Skeletal muscle tissue (tissue), 4 donors: ENCODE results near the gene RAMP1. TPM values are rescaled to one million over a fixed set of nuclear protein-coding genes. Genes with fewer than 3 reads are reported as not detected.

Source experiments
- H3K27ac ChIP-seq: one replicate; pipeline ENCODE4 v1.7.0; 2013; ENCODE audit warnings: mild to moderate bottlenecking, low read depth, low read length, inconsistent platforms
- H3K27me3 ChIP-seq, 3 donors: one replicate each; pipeline ENCODE4 v1.7.0; 2013; ENCODE audit warnings: low read length in 3 of 3; ENCODE audit not compliant: control insufficient read depth in 3 of 3, insufficient read depth in 3 of 3
- H3K36me3 ChIP-seq, 3 donors: one replicate each; pipeline ENCODE4 v1.7.0; 2013; ENCODE audit warnings: low read length in 3 of 3; ENCODE audit not compliant: control insufficient read depth in 3 of 3, insufficient read depth in 3 of 3
- H3K4me1 ChIP-seq, 3 donors: one replicate each; pipeline ENCODE4 v1.7.0; 2013; ENCODE audit warnings: low read length in 3 of 3, mild to moderate bottlenecking in 3 of 3; ENCODE audit not compliant: control insufficient read depth in 3 of 3, insufficient read depth in 3 of 3
- H3K4me3 ChIP-seq, 3 donors: one replicate each; pipeline ENCODE4 v1.7.0; 2013; ENCODE audit warnings: low read length in 3 of 3
- H3K9ac ChIP-seq, 3 donors: one replicate each; pipeline ENCODE4 v1.7.0; 2013; ENCODE audit warnings: low read length in 3 of 3, mild to moderate bottlenecking in 3 of 3, moderate library complexity in 2 of 3, low read depth in 1 of 3
- H3K9me3 ChIP-seq, 3 donors: one replicate each; pipeline ENCODE4 v1.7.0; 2013; ENCODE audit warnings: low read length in 3 of 3; ENCODE audit not compliant: control insufficient read depth in 3 of 3
- total RNA-seq: library from RNA; depleted of rRNA; stranded (reverse); fragments of >200 nt; gene quantifications from one replicate; pipeline ENCODE4 v1.2.3, GENCODE V29; 2014
- donor health status: Osteomylitis.

Gene RAMP1
- total RNA-seq, 1 donor from 2014 or later, result 31.8 TPM

GRCh38 chr2:237900891-237901831, 41.7 kb downstream of the RAMP1 start:
- Histone ChIP-seq H3K27me3 (no peaks in the 10 kb centered on the region), H3K9me3 (no peaks in the 10 kb centered on the region), H3K4me3 (no peak overlapping the region), H3K27ac (peak overlapping the region; percentile 51), H3K36me3 (no peaks in the 10 kb centered on the region), H3K9ac (no peak overlapping the region), H3K4me1 (peaks cover 38 to 74% (median 55%) of the 10 kb centered on the region in 3 donors)

- H3K4me1 ChIP-seq, result peaks cover 28 to 65% (median 46%) of the 10 kb centered on the region in 3 donors
- H3K36me3 ChIP-seq, result no peaks in the 10 kb centered on the region
- no peak overlapping the region for H3K9ac ChIP-seq
- H3K4me3 ChIP-seq, result no peak overlapping the region
- no peaks in the 10 kb centered on the region for H3K9me3 ChIP-seq
- H3K27ac ChIP-seq, result peak overlapping the region; percentile 51
- no peaks in the 10 kb centered on the region for H3K27me3 ChIP-seq
Observed at GRCh38 chr2:237901932-237902850, 42.8 kb downstream of the RAMP1 start.

- H3K36me3 ChIP-seq, result no peaks in the 10 kb centered on the region
- H3K9me3 ChIP-seq, result no peaks in the 10 kb centered on the region
- no peaks in the 10 kb centered on the region for H3K27me3 ChIP-seq
- peak overlapping the region; percentile 4 to 57 (median 23) for H3K4me3 ChIP-seq
- peaks cover 12 to 44% (median 26%) of the 10 kb centered on the region in 3 donors for H3K4me1 ChIP-seq
- H3K27ac ChIP-seq, result peak overlapping the region; percentile 87
- peak overlapping the region; percentile 32 to 81 (median 76) for H3K9ac ChIP-seq
Observed at GRCh38 chr2:237904831-237905599, 45.6 kb downstream of the RAMP1 start.

DNA sequence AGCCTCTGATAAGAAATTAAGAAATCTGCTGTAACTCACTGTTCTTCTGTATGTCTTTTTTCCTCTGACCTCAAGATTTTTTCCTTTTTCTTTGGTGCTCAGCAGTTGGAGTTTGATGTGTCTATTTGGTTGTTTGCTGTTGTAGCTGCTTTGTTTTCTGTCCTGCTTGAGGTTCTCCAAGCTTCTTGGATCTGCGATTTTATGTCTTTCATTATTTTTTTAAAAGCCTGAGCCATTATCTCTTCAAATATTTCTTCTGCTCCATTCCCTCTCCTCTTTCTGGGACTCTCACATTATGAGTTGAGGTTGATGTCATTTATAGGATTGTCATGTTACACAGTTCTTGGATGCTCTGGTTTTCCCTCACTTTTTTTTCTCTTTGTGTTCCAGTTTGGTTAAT, 47.7 kb downstream of the RAMP1 start:
- no peaks in the 10 kb centered on the region for H3K36me3 ChIP-seq
- no peak overlapping the region for H3K27ac ChIP-seq
- no peaks in the 10 kb centered on the region for H3K27me3 ChIP-seq
- peaks cover 12 to 34% (median 24%) of the 10 kb centered on the region in 3 donors for H3K4me1 ChIP-seq
- H3K9me3 ChIP-seq, result no peaks in the 10 kb centered on the region
- H3K4me3 ChIP-seq, result no peak overlapping the region
- H3K9ac ChIP-seq, result no peak overlapping the region

GRCh38 chr2:237909075-237909695, 49.8 kb downstream of the RAMP1 start:
- Histone ChIP-seq H3K27ac (no peak overlapping the region), H3K36me3 (no peaks in the 10 kb centered on the region), H3K9me3 (no peaks in the 10 kb centered on the region), H3K27me3 (no peaks in the 10 kb centered on the region), H3K4me3 (no peak overlapping the region), H3K4me1 (peaks cover 12 to 28% (median 20%) of the 10 kb centered on the region in 3 donors), H3K9ac (no peak overlapping the region)

DNA sequence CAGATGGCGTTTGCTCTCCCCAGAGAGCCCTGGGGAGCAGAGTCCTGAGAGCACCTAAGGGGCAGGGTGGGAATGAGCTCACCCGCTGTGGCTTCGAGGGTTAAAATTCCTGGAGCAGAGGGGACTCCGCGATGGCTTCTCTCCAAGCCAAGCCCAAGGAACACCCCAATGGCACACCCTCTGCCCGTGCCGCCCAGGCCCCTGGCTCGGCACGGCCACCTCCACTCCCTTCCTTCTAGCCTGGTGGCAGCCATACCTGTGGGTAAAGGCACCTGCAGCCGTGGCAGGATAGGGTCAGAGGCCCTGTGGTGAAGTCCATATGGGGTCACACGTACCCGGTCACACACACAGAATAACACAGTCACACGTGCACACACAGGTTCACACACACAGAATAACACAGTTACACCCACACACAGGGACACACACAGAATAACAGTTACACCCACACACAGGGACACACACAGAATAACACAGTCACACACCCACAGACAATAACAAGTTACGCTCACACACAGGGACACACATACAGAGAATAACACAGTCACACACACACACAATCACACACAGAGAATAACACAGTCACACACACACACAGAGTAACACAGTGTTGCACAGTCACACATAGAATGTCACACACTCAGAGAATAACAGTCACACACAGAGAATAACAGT, 50.5 kb downstream of the RAMP1 start:
- H3K36me3 ChIP-seq, result no peaks in the 10 kb centered on the region
- H3K9me3 ChIP-seq, result no peaks in the 10 kb centered on the region
- no peak overlapping the region for H3K9ac ChIP-seq
- no peaks in the 10 kb centered on the region for H3K27me3 ChIP-seq
- peaks cover 6 to 21% (median 12%) of the 10 kb centered on the region in 3 donors for H3K4me1 ChIP-seq
- H3K27ac ChIP-seq, result no peak overlapping the region
- H3K4me3 ChIP-seq, result no peak overlapping the region

DNA sequence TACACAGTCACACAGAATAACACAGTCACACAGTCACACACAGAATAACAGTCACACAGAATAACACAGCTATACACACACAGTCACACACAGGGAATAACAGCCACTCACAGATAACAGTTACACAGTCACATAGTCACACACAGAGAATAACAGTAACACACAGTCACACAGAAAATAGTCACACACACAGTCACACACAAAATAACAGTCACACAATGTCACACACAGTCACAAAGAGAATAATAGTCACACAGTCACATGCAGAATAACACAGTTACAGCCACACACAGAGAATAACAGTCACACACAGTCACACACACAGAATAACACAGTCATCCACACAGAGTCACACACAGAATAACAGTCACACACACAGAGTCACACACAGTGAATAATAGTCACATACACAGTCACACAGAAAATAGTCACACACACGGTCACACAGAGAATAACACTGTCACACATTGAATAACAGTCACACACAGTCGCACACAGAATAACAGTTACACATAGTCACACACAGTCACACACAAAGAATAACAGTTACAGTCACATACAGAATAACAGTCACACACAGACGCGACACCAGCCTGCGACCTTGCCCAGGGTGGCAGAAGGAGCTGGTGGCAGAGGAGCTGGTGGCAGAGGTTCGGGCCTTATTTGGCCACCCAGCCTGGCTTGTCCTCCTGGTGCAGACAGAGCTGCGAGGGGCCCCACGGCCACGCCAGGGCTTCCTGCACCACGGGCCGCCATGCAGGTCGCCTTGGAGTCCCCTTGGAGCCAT, 51.3 kb downstream of the RAMP1 start:
- Histone ChIP-seq H3K27me3 (no peaks in the 10 kb centered on the region), H3K9me3 (no peaks in the 10 kb centered on the region), H3K4me3 (no peak overlapping the region), H3K36me3 (no peaks in the 10 kb centered on the region), H3K4me1 (peaks cover 0 to 13% (median 6%) of the 10 kb centered on the region in 3 donors), H3K27ac (no peak overlapping the region), H3K9ac (no peak overlapping the region)

DNA sequence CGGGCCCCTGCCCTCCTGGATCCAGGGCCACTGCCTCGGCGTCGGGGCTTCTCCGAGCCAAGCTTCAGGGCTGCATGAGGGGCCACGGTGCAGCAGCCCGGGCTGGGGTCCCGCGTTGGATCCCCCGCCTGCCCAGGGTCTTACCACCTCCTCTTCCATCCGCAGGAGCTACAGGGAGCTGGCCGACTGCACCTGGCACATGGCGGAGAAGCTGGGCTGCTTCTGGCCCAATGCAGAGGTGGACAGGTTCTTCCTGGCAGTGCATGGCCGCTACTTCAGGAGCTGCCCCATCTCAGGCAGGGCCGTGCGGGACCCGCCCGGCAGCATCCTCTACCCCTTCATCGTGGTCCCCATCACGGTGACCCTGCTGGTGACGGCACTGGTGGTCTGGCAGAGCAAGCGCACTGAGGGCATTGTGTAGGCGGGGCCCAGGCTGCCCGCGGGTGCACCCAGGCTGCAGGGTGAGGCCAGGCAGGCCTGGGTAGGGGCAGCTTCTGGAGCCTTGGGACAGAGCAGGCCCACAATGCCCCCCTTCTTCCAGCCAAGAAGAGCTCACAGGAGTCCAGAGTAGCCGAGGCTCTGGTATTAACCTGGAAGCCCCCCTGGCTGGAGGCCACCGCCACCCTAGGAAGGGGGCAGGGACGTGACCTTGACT, 52.1 kb downstream of the RAMP1 start:
- H3K27ac ChIP-seq, result no peak overlapping the region

More for the DNA sequence above, 52.1 kb downstream of the RAMP1 start:
- H3K9me3 ChIP-seq, result no peaks in the 10 kb centered on the region
- no peaks in the 10 kb centered on the region for H3K36me3 ChIP-seq
- H3K27me3 ChIP-seq, result no peaks in the 10 kb centered on the region
- no peak overlapping the region for H3K9ac ChIP-seq
- no peak overlapping the region for H3K4me3 ChIP-seq
- H3K4me1 ChIP-seq, result peaks cover 0 to 8% (median 3%) of the 10 kb centered on the region in 3 donors
